IgD-negative memory B cell (primary cell): ENCODE results near the gene DYNC1LI2. TPM values are rescaled to one million over a fixed set of nuclear protein-coding genes. Genes with fewer than 3 reads are reported as not detected.

ENCODE experiments used
- H3K27ac Mint-ChIP-seq, 3 donors: one replicate each; pipeline ENCODE4 v1.8.0; 2020 to 2022; ENCODE audit warnings: mild to moderate bottlenecking in 3 of 3, mixed read lengths in 3 of 3, moderate library complexity in 1 of 3
- H3K27me3 Mint-ChIP-seq: one replicate; pipeline ENCODE4 v1.8.0; 2021; ENCODE audit warnings: mixed read lengths
- H3K36me3 Mint-ChIP-seq: one replicate; pipeline ENCODE4 v1.8.0; 2020; ENCODE audit warnings: mild to moderate bottlenecking, mixed read lengths
- H3K4me1 Mint-ChIP-seq, 3 donors: one replicate each; pipeline ENCODE4 v1.8.0; 2020 to 2022; ENCODE audit warnings: mixed read lengths in 3 of 3, mild to moderate bottlenecking in 1 of 3
- H3K4me3 Mint-ChIP-seq, 4 donors: one replicate each; pipeline ENCODE4 v1.8.0; 2020 to 2022; ENCODE audit warnings: mild to moderate bottlenecking in 4 of 4, mixed read lengths in 4 of 4, moderate library complexity in 3 of 4
- H3K9me3 Mint-ChIP-seq, 3 donors: one replicate each; pipeline ENCODE4 v1.8.0; 2020 to 2021; ENCODE audit warnings: mixed read lengths in 3 of 3, mild to moderate bottlenecking in 1 of 3
- polyA plus RNA-seq: library from polyadenylated mRNA; unstranded; fragments of 300-500 nt; fragmentation: Illumina TruSeq; gene quantifications from one replicate; pipeline ENCODE4 v1.2.3, GENCODE V29; 2021

Gene DYNC1LI2
- polyA plus RNA-seq, 1 donor from 2014 or later = 29.4 TPM

GRCh38 chr16:66750279-66751052, 943 bp downstream of the DYNC1LI2 start:
- Mint-ChIP-seq H3K36me3 (peaks cover 3% of the 10 kb centered on the region), H3K9me3 (no peaks in the 10 kb centered on the region), H3K27ac (peak overlapping the region; percentile 67 to 91 (median 83)), H3K4me1 (peaks cover 20 to 33% (median 26%) of the 10 kb centered on the region in 3 donors), H3K27me3 (peaks cover 1% of the 10 kb centered on the region), H3K4me3 (peak overlapping the region; percentile 90 to 94 (median 92))

- H3K36me3 Mint-ChIP-seq = peaks cover 6% of the 10 kb centered on the region
- H3K9me3 Mint-ChIP-seq = no peaks in the 10 kb centered on the region
- H3K4me3 Mint-ChIP-seq = no peak overlapping the region
- peaks cover 21 to 28% (median 22%) of the 10 kb centered on the region in 3 donors for H3K4me1 Mint-ChIP-seq
- H3K27ac Mint-ChIP-seq = no peak overlapping the region
- H3K27me3 Mint-ChIP-seq = no peaks in the 10 kb centered on the region
These were observed 4.7 kb downstream of the DYNC1LI2 start for GRCh38 chr16:66746682-66747081.

GRCh38 chr16:66746048-66746447, 5.4 kb downstream of the DYNC1LI2 start:
- no peaks in the 10 kb centered on the region for H3K27me3 Mint-ChIP-seq
- no peak overlapping the region for H3K27ac Mint-ChIP-seq
- H3K4me3 Mint-ChIP-seq = peak overlapping the region in 2 of 4 donors; percentile 17 to 46
- no peaks in the 10 kb centered on the region for H3K9me3 Mint-ChIP-seq
- H3K4me1 Mint-ChIP-seq = peaks cover 21 to 31% (median 22%) of the 10 kb centered on the region in 3 donors
- peaks cover 6% of the 10 kb centered on the region for H3K36me3 Mint-ChIP-seq

GRCh38 chr16:66741950-66742808, 9.2 kb downstream of the DYNC1LI2 start:
- no peak overlapping the region for H3K27ac Mint-ChIP-seq
- H3K4me3 Mint-ChIP-seq = no peak overlapping the region
- H3K36me3 Mint-ChIP-seq = peaks cover 3% of the 10 kb centered on the region
- no peaks in the 10 kb centered on the region for H3K27me3 Mint-ChIP-seq
- H3K4me1 Mint-ChIP-seq = peaks cover 6 to 20% (median 10%) of the 10 kb centered on the region in 3 donors
- no peaks in the 10 kb centered on the region for H3K9me3 Mint-ChIP-seq

- H3K27me3 Mint-ChIP-seq = no peaks in the 10 kb centered on the region
- peaks cover 3% of the 10 kb centered on the region for H3K36me3 Mint-ChIP-seq
- H3K4me3 Mint-ChIP-seq = no peak overlapping the region
- no peak overlapping the region for H3K27ac Mint-ChIP-seq
- H3K4me1 Mint-ChIP-seq = peaks cover 2 to 17% (median 10%) of the 10 kb centered on the region in 3 donors
- no peaks in the 10 kb centered on the region for H3K9me3 Mint-ChIP-seq
These were observed 10.1 kb downstream of the DYNC1LI2 start for GRCh38 chr16:66741169-66741900.

- H3K4me1 Mint-ChIP-seq = peaks cover 2 to 14% (median 7%) of the 10 kb centered on the region in 3 donors
- no peaks in the 10 kb centered on the region for H3K27me3 Mint-ChIP-seq
- H3K4me3 Mint-ChIP-seq = no peak overlapping the region
- no peak overlapping the region for H3K27ac Mint-ChIP-seq
- H3K9me3 Mint-ChIP-seq = no peaks in the 10 kb centered on the region
- H3K36me3 Mint-ChIP-seq = peaks cover 3% of the 10 kb centered on the region
These were observed 10.9 kb downstream of the DYNC1LI2 start for GRCh38 chr16:66740533-66740932.

GRCh38 chr16:66740010-66740409, 11.4 kb downstream of the DYNC1LI2 start:
- Mint-ChIP-seq H3K27ac (no peak overlapping the region), H3K4me1 (peaks cover 2 to 14% (median 7%) of the 10 kb centered on the region in 3 donors), H3K9me3 (no peaks in the 10 kb centered on the region), H3K27me3 (no peaks in the 10 kb centered on the region), H3K4me3 (no peak overlapping the region), H3K36me3 (peaks cover 3% of the 10 kb centered on the region)

- H3K27me3 Mint-ChIP-seq = no peaks in the 10 kb centered on the region
- no peak overlapping the region for H3K4me3 Mint-ChIP-seq
- peaks cover 3% of the 10 kb centered on the region for H3K36me3 Mint-ChIP-seq
- H3K4me1 Mint-ChIP-seq = peaks cover 0 to 10% (median 7%) of the 10 kb centered on the region in 3 donors
- no peaks in the 10 kb centered on the region for H3K9me3 Mint-ChIP-seq
- H3K27ac Mint-ChIP-seq = peak overlapping the region in 1 of 3 donors; percentile 35
These were observed 15.5 kb downstream of the DYNC1LI2 start for GRCh38 chr16:66735891-66736290.

- peaks cover 6% of the 10 kb centered on the region for H3K36me3 Mint-ChIP-seq
These were observed 20.3 kb downstream of the DYNC1LI2 start for GRCh38 chr16:66731101-66731500.

GRCh38 chr16:66728804-66729203, 22.6 kb downstream of the DYNC1LI2 start:
- Mint-ChIP-seq H3K4me1 (peaks cover 5% of the 10 kb centered on the region in 3 donors), H3K27me3 (no peaks in the 10 kb centered on the region), H3K9me3 (no peaks in the 10 kb centered on the region), H3K36me3 (peaks cover 12% of the 10 kb centered on the region), H3K27ac (no peak overlapping the region), H3K4me3 (no peak overlapping the region)

More at GRCh38 chr16:66731101-66731500, 20.3 kb downstream of the DYNC1LI2 start:
- Mint-ChIP-seq H3K27ac (peak overlapping the region in 1 of 3 donors; percentile 21), H3K27me3 (no peaks in the 10 kb centered on the region), H3K4me1 (peaks cover 5% of the 10 kb centered on the region in 3 donors), H3K4me3 (no peak overlapping the region), H3K9me3 (no peaks in the 10 kb centered on the region)

- no peak overlapping the region for H3K27ac Mint-ChIP-seq
- H3K9me3 Mint-ChIP-seq = no peaks in the 10 kb centered on the region
- no peaks in the 10 kb centered on the region for H3K27me3 Mint-ChIP-seq
- H3K4me1 Mint-ChIP-seq = peaks cover 5% of the 10 kb centered on the region in 3 donors
- no peak overlapping the region for H3K4me3 Mint-ChIP-seq
- H3K36me3 Mint-ChIP-seq = peaks cover 12% of the 10 kb centered on the region
These were observed 23.2 kb downstream of the DYNC1LI2 start for GRCh38 chr16:66728117-66728787.

GRCh38 chr16:66720766-66721165, 30.6 kb downstream of the DYNC1LI2 start:
- no peak overlapping the region for H3K4me3 Mint-ChIP-seq
- no peaks in the 10 kb centered on the region for H3K4me1 Mint-ChIP-seq
- H3K27ac Mint-ChIP-seq = no peak overlapping the region
- H3K9me3 Mint-ChIP-seq = no peaks in the 10 kb centered on the region
- H3K36me3 Mint-ChIP-seq = peaks cover 13% of the 10 kb centered on the region
- no peaks in the 10 kb centered on the region for H3K27me3 Mint-ChIP-seq

GRCh38 chr16:66719246-66719645, 32.2 kb downstream of the DYNC1LI2 start:
- H3K4me3 Mint-ChIP-seq = no peak overlapping the region
- H3K36me3 Mint-ChIP-seq = peaks cover 7% of the 10 kb centered on the region
- H3K27me3 Mint-ChIP-seq = no peaks in the 10 kb centered on the region
- no peaks in the 10 kb centered on the region for H3K9me3 Mint-ChIP-seq
- no peaks in the 10 kb centered on the region for H3K4me1 Mint-ChIP-seq
- no peak overlapping the region for H3K27ac Mint-ChIP-seq

GRCh38 chr16:66717776-66718175, 33.6 kb downstream of the DYNC1LI2 start:
- Mint-ChIP-seq H3K27me3 (no peaks in the 10 kb centered on the region), H3K27ac (no peak overlapping the region), H3K4me3 (no peak overlapping the region), H3K4me1 (no peaks in the 10 kb centered on the region), H3K9me3 (no peaks in the 10 kb centered on the region), H3K36me3 (peaks cover 7% of the 10 kb centered on the region)
